Tibial artery (tissue), 4 donors: ENCODE results near the gene HKDC1.

ENCODE experiments used
- DNase-seq, 2 donors: peaks; one replicate each; pipeline ENCODE4 v3.0.0-alpha.2; 2019
- H3K27ac ChIP-seq, 2 donors: fragments of 200-600 bp; sonication (generic) in 1 of 2; 1 replicate in 1 of 2; 2 replicates in 1 of 2; pipeline ENCODE4 v1.5.1; 2018 to 2019; ENCODE audit warnings: mild to moderate bottlenecking in 1 of 2
- H3K27me3 ChIP-seq, 2 donors: fragments of 200-600 bp; sonication (generic) in 1 of 2; one replicate each; pipeline versions ENCODE4 v1.5.1 to v1.6.0; 2016 to 2019
- H3K36me3 ChIP-seq, 3 donors: fragments of 200-600 bp; sonication (generic) in 2 of 3; one replicate each; pipeline ENCODE4 v1.5.1; 2016 to 2019; ENCODE audit warnings: mild to moderate bottlenecking in 2 of 3
- H3K4me1 ChIP-seq, 4 donors: fragments of 200-600 bp; sonication (generic) in 2 of 4; 1 replicate in 3 of 4; 2 replicates in 1 of 4; pipeline ENCODE4 v1.5.1; 2016 to 2019
- H3K4me3 ChIP-seq, 2 donors: fragments of 200-600 bp; sonication (generic) in 1 of 2; 1 replicate in 1 of 2; 2 replicates in 1 of 2; pipeline ENCODE4 v1.5.1; 2018 to 2019; ENCODE audit warnings: mild to moderate bottlenecking in 2 of 2
- H3K9me3 ChIP-seq, 3 donors: fragments of 200-600 bp; sonication (generic) in 1 of 3; one replicate each; pipeline ENCODE4 v1.5.1; 2016 to 2019
- CTCF ChIP-seq, 2 experiments: fragments of 200-600 bp in 1 of 2; fragments of 450-650 bp in 1 of 2; IDR thresholded peaks; one replicate each; pipeline ENCODE4 v1.5.1; 2017 to 2019; ENCODE audit warnings: antibody characterized with exemption in 2 of 2, mild to moderate bottlenecking in 1 of 2, moderate library complexity in 1 of 2
- intact Hi-C: fragments of 100-400 bp; cut with DNase I; formaldehyde crosslinking; loops from one replicate; pipeline ENCODE4 v1.15.0; 2023; ENCODE audit warnings: low total_unique reads

The HKDC1 gene

GRCh38 chr10:69179743-69180524 lies 40.2 kb upstream of the HKDC1 start, which contains the start of gene SUPV3L1:
SUPV3L1 (plus strand) TSS chr10:69180234; CDS start chr10:69180292, 58 bp downstream.
- no peaks in the 10 kb centered on the region for H3K9me3 ChIP-seq
- TF ChIP-seq CTCF (IDR thresholded peaks at IDR 0.05): peak in 1 of 2 experiments; percentile 26
- H3K36me3 ChIP-seq: peaks cover 0 to 13% (median 10%) of the 10 kb centered on the region in 3 donors
- intact Hi-C loops: loop anchor here (5.0 kb wide), 1 partner anchor 222 kb away; no protein-coding TSS in a partner anchor
- DNase-seq: peak; percentile 95 to 96
- H3K27ac ChIP-seq: peak within 1 kb of the TSS; percentile 86 to 95
- H3K27me3 ChIP-seq: no peaks in the 10 kb centered on the region
- H3K4me1 ChIP-seq: peaks cover 0 to 33% (median 24%) of the 10 kb centered on the region in 4 donors
- H3K4me3 ChIP-seq: peak within 1 kb of the TSS; percentile 92 to 97

- Histone ChIP-seq H3K4me3 (peak overlapping the region; percentile 92 to 97), H3K27ac (peak overlapping the region; percentile 86 to 95), H3K36me3 (peaks cover 0 to 13% (median 13%) of the 10 kb centered on the region in 3 donors), H3K4me1 (peaks cover 0 to 33% (median 24%) of the 10 kb centered on the region in 4 donors), H3K9me3 (no peaks in the 10 kb centered on the region), H3K27me3 (no peaks in the 10 kb centered on the region)
- TF ChIP-seq CTCF (IDR thresholded peaks at IDR 0.05): no peak
- intact Hi-C loops: loop anchor here (5.0 kb wide), 1 partner anchor 222 kb away; no protein-coding TSS in a partner anchor
- peak in 1 of 2 donors; percentile 19 for DNase-seq
Observed at GRCh38 chr10:69180525-69181204, 39.5 kb upstream of the HKDC1 start.

GRCh38 chr10:69181433-69181832 lies 38.7 kb upstream of the HKDC1 start:
- H3K4me3 ChIP-seq: peak overlapping the region; percentile 92 to 97
- DNase-seq: no peak
- TF ChIP-seq CTCF (IDR thresholded peaks at IDR 0.05): no peak
- intact Hi-C loops: loop anchor here (5.0 kb wide), 1 partner anchor 221 kb away; no protein-coding TSS in a partner anchor
- no peaks in the 10 kb centered on the region for H3K27me3 ChIP-seq
- H3K27ac ChIP-seq: no peak overlapping the region
- no peaks in the 10 kb centered on the region for H3K9me3 ChIP-seq
- peaks cover 3 to 21% (median 19%) of the 10 kb centered on the region in 3 donors for H3K36me3 ChIP-seq
- peaks cover 0 to 33% (median 24%) of the 10 kb centered on the region in 4 donors for H3K4me1 ChIP-seq

- intact Hi-C loops: loop anchor here (5.0 kb wide), 1 partner anchor 220 kb away; no protein-coding TSS in a partner anchor
- Histone ChIP-seq H3K36me3 (peaks cover 7 to 27% (median 24%) of the 10 kb centered on the region in 3 donors), H3K9me3 (no peaks in the 10 kb centered on the region), H3K27ac (no peak overlapping the region), H3K4me1 (peaks cover 0 to 33% (median 24%) of the 10 kb centered on the region in 4 donors), H3K27me3 (no peaks in the 10 kb centered on the region), H3K4me3 (no peak overlapping the region)
- no peak for TF ChIP-seq CTCF (IDR thresholded peaks at IDR 0.05)
- no peak for DNase-seq
Observed at GRCh38 chr10:69182005-69182404, 38.1 kb upstream of the HKDC1 start.

GRCh38 chr10:69186524-69186923 lies 33.6 kb upstream of the HKDC1 start:
- Histone ChIP-seq H3K27me3 (no peaks in the 10 kb centered on the region), H3K4me1 (peaks cover 0 to 18% (median 9%) of the 10 kb centered on the region in 4 donors), H3K4me3 (no peak overlapping the region), H3K36me3 (peaks cover 39 to 72% (median 60%) of the 10 kb centered on the region in 3 donors), H3K27ac (no peak overlapping the region), H3K9me3 (no peaks in the 10 kb centered on the region)
- intact Hi-C loops: no loop called here
- DNase-seq: no peak
- TF ChIP-seq CTCF (IDR thresholded peaks at IDR 0.05): no peak
